HPDE6-E6E7 (cell line): ENCODE results near the gene PTCD1.

Source experiments
- DNase-seq: peaks from one replicate; pipeline ENCODE4 v3.0.0; 2011; ENCODE audit warnings: missing footprints; ENCODE audit errors: extremely low spot score

Gene PTCD1

GRCh38 chr7:99438573-99439480 is at the start of gene PTCD1, which contains the start of gene CPSF4:
Gene PTCD1, minus strand, starts transcription at chr7:99438798. Its CDS starts 3,556 bp downstream, at chr7:99435242.
Gene CPSF4, plus strand, starts transcription at chr7:99438943. Its CDS starts 140 bp downstream, at chr7:99439083.
- DNase-seq, result peak; percentile 99

DNA sequence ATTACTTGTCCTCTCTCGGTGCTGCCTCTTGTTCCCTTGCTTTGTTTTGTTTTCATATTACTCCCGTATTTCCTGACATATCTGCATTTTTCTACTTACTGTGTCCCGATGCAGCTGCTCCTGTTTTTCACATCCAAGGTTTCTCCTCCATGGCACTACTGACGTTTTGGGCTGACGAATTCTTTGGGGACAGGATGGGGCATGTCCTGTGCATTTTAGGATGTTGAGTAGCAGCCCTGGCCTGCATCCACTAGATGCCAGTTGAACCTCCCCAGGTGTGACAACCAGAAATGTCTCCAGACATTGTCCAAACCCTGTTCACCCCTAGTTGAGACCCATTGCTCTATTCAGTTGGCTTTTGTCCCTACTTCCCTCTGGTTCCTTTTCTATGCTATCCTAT is 46.5 kb upstream of the PTCD1 start:
- no peak for DNase-seq

- DNase-seq, result no peak
These were observed 40.2 kb upstream of the PTCD1 start for GRCh38 chr7:99478464-99479440.

DNA sequence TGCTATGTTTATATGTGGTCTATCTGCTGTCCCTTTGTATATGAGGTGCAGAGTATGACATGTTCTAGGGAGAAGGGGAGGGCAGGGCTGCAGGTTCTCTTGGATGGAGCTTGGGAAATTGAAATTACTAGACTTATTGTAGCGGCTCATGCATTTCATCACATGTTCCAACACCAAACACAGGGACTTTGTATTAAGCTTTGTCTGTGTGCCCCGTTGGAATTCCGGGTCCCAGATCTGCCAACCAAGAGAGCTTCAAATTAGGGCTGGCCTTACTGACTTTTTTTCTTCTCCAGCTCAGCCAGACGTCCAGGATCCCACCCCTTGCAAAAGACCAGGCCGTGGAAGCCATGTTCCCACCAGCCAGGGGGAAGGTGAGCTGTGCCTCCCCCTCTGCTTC is 37.5 kb upstream of the PTCD1 start:
- DNase-seq, result no peak

- DNase-seq, result peak; percentile 56
These were observed 34.7 kb upstream of the PTCD1 start for GRCh38 chr7:99473315-99473596.

DNA sequence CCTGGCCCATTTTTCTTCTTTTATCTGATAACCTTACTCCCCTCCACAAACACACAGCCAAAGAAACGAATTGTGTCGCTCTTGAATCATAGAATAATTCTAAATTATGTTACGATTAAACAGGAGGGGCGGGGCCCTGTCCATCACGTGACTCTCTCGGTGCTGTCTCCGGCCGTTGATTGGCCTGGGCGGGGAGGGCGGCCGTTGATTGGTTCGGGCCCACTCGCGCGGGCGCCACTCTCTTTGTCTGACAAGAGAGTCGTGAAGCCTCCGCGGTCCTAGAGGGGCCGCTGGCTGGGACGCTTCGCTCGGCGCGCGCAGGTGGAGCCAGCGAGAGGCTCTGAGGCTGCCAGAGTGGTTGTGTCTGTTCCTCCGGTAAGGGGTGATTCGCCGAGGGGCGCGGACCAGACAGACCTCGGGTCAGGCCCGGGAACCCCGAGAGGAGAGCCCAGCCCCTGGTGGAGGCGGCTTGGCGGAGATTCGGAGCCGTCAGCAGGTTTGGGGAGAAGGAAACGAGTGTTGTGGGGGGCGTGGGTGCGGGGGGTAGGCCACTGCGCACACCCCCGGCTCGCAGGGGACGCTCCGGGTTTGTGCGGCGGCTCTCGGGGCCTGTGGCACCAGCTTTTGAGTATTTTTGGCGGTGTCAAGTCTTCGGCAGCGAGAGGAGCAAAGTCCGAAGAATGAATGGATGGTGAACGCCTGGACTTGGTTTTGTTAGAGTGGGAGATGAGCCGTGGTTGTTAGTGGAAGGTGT is 34.1 kb upstream of the PTCD1 start, which contains the start of gene ZNF789:
Gene ZNF789 (plus strand): TSS at position 330 of the 754 bp plus-strand sequence. CDS start 3,567 bp downstream, outside the sequence.
- peak; percentile 99 for DNase-seq

GRCh38 chr7:99469381-99470065 is 30.9 kb upstream of the PTCD1 start:
- peak; percentile 42 for DNase-seq

- DNase-seq, result no peak
These were observed 29.8 kb upstream of the PTCD1 start for GRCh38 chr7:99468336-99468918.

DNA sequence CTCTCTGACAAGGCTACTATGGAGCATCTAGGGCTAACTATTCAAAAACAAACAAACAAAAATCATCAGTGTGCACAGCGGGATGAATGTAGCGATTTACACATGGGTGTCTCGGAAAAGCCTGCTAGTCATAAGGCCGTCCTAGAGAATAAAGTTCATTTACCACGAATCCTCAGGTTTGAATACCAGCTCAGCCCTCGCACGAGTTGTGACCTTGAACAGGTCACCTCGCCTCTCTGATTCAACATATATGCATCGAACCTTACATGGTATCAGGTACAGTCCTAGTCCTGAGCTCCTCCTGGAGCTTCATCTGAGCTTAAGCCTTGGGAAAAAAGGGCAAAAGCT is 26.8 kb upstream of the PTCD1 start:
- DNase-seq, result no peak

DNA sequence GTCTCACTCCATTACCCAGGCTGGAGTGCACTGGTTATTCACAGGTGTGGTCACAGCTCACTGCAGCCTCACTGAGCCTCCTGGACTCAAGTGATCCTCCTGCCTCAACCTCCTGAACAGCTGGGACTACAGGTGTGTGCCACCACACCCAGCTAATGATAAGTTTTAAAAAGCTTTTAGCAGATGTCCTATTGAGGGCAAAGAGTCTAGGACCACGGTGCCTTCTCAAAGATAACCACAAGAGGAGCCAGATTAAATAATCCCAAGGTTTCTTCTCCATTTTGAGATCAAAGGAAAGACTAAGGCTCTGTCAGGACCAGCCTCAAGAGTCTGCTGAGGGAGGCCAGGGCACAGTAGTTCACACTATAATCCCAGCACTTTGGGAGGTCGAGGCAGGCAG is 22.6 kb upstream of the PTCD1 start:
- DNase-seq, result no peak

GRCh38 chr7:99460651-99461050 is 22.1 kb upstream of the PTCD1 start:
- no peak for DNase-seq

- DNase-seq, result no peak
These were observed 20.5 kb upstream of the PTCD1 start for GRCh38 chr7:99459087-99459486.

DNA sequence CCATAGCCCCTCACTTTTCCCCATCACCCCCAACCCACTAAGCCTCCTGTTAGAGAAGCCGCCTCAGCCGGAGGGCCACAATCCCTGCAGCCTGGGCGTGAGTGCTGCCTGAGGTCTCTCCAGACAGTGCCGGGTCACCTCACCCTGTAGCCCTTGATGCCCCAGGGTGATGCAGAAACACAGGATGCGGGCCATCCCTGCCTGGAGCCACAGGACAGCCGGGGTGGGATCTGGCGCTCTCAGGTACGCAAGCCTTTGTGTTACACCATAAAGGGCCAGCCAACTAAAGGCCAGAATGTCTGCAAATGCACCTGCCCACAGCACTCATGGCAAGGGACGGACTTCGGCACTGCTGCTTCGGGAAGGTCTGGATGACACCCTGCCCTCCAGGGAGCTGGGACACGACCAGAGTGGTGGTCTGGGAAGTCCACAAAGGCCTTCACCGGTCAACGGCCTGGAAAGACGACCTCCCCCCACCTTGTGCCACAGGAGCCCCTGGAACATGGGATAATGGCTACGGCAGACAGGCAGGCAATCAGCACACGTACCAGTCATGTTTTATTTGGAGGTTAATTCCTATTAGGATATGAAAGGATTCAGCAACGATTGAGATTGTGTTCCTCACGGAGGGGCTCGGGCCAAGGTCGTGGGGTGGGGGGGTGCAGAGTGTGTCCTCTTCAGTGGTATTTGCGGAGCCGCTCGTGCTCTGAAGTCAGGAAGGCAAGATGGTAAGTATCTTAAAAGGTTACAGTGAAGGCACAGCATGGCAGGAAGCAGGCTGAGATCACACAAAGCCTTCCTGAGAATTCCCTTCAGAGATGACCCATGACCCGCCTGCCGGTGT is 19.3 kb upstream of the PTCD1 start:
- DNase-seq, result no peak

GRCh38 chr7:99457050-99457649 is 18.6 kb upstream of the PTCD1 start:
- no peak for DNase-seq

DNA sequence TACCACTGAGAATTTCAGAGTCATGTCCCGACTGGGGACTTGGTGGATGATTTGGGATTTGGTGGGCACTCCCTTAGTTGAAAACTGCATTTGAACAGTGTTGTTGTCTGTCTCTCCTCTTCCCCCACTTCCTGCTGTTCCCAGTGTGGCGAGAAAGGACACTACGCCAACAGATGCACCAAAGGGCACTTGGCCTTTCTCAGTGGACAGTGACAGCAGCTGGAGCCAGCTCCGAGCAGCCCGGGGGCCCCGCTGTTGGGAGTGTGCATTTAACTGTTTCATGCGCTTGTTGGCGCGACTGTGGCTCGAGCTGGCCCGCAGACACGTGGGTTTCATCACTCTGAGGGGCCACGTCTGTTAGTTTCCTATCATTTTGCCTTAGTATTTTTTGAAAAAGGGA is 17.7 kb upstream of the PTCD1 start:
- no peak for DNase-seq

DNA sequence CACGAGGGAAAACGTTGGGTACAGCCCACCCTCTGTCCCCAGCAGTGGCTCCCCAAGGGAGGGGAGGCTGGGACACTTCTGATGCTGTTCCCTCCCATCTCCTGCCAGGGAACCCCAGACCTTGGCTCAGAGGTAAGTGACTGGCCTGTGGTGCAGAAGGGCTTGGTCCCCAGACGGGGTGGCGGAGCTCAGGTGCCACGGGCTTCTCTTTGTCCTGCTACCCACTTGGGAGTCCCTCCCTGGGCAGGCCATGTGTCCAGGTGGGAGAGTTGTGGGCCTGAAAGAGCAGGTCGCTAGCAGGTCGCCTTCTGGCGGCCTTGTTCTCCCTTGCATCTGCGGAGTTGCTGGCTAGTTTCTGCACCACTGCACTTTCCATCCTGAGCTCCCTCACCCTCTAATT is 17.3 kb upstream of the PTCD1 start:
- no peak for DNase-seq

- no peak for DNase-seq
These were observed 14.5 kb upstream of the PTCD1 start for GRCh38 chr7:99453105-99453504.

DNA sequence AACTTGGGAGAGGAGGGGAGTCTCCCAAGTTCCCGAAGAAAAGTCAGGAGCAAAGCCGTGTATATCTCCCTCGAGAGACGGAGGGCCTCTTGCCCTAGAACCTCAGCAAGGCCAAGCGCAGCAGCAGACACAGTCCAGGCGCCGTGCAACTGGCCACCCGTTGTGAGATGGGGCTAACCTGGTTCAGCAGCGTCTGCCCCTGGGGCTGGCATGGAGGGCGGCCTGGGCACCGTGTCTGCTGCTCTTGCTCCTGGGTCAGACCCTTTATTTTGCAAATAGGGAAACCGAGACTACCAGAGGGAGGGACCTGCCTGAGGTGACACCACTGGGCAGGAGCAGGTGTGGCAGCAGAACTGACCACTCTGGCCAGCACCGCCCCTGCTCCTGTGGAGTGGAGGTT is 13.9 kb upstream of the PTCD1 start:
- no peak for DNase-seq

DNA sequence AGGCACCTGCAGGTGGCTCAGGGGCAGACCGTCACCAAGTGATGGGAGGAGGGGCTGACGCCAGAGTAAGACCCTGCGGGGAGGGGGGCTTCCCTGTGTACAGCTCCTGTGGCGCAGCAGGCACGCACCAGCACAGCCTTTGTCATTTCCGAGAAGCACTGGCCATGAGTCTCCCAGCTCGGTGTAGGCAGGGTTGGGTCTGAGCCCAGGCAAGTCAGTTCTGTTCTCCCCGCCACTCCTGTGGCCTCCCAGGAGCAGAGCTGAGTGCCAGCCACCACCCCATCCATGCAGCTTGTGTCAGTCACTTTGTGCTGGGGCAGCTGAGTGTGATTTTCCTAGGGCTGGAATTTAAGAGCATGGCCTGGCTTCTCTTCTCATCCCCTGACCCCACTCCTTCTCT is 13.3 kb upstream of the PTCD1 start:
- DNase-seq, result no peak
